Smooth muscle cell (in vitro differentiated cells): ENCODE data around the gene JAKMIP1. TPM values are rescaled to one million over a fixed set of nuclear protein-coding genes. Genes with fewer than 3 reads are reported as not detected.

Experiments used
- DNase-seq: peaks from one replicate; lab custom pipeline; 2025; ENCODE audit not compliant: unreplicated experiment; lab: John Stamatoyannopoulos, UW
- H2AFZ ChIP-seq: fragments of 200-600 bp; sonication (generic); 2 replicates; pipeline ENCODE4 v1.6.0; 2016; ENCODE audit warnings: antibody characterized with exemption, low read depth, mild to moderate bottlenecking
- H3F3A ChIP-seq: fragments of 200-600 bp; sonication (generic); 2 replicates; pipeline ENCODE4 v1.6.0; 2017; ENCODE audit warnings: antibody characterized with exemption, low read depth
- H3K27ac ChIP-seq: fragments of 200-600 bp; sonication (generic); 2 replicates; pipeline ENCODE4 v1.5.1; 2016; ENCODE audit warnings: low read depth, mild to moderate bottlenecking
- H3K27me3 ChIP-seq: fragments of 200-600 bp; sonication (generic); 2 replicates; pipeline ENCODE4 v1.6.1; 2016; ENCODE audit warnings: low read depth, mild to moderate bottlenecking
- H3K36me3 ChIP-seq: fragments of 200-600 bp; sonication (generic); 2 replicates; pipeline ENCODE4 v1.5.1; 2016; ENCODE audit warnings: low read depth
- H3K4me1 ChIP-seq: fragments of 200-600 bp; sonication (generic); 2 replicates; pipeline ENCODE4 v1.5.1; 2016; ENCODE audit warnings: low read depth
- H3K4me2 ChIP-seq: fragments of 200-600 bp; sonication (generic); 2 replicates; pipeline ENCODE4 v1.6.0; 2016; ENCODE audit warnings: mild to moderate bottlenecking
- H3K4me3 ChIP-seq: fragments of 200-600 bp; sonication (generic); 2 replicates; pipeline ENCODE4 v1.5.1; 2016; ENCODE audit warnings: mild to moderate bottlenecking
- H3K79me2 ChIP-seq: fragments of 200-600 bp; sonication (generic); 2 replicates; pipeline ENCODE4 v1.6.0; 2016; ENCODE audit warnings: low read depth, mild to moderate bottlenecking
- H3K9ac ChIP-seq: fragments of 200-600 bp; sonication (generic); 2 replicates; pipeline ENCODE4 v1.6.0; 2016; ENCODE audit warnings: low read depth
- H3K9me3 ChIP-seq: fragments of 200-600 bp; sonication (generic); replicated peaks from 2 replicates; pipeline ENCODE4 v1.5.1; 2016; ENCODE audit warnings: low read depth
- H4K20me1 ChIP-seq: fragments of 200-600 bp; sonication (generic); 2 replicates; pipeline ENCODE4 v1.6.0; 2016; ENCODE audit warnings: low read depth
- WGBS: methylation state at CpG from one replicate; pipeline ENCODE4 v1.1.7; 2016; ENCODE audit warnings: low lambda C conversion rate; 5-methylcytosine and 5-hydroxymethylcytosine counted together
- polyA plus RNA-seq: library from polyadenylated mRNA; unstranded; fragments of >200 nt; fragmentation: Nextera tagmentation; extraction: Ambion mirVana; gene quantifications from 2 replicates; pipeline ENCODE4 v1.2.1, GENCODE V29; 2016
- total RNA-seq: library from RNA; depleted of rRNA; stranded (reverse); fragments of >200 nt; gene quantifications from 2 replicates; pipeline ENCODE4 v1.2.3, GENCODE V29; 2014
- TF ChIP-seq, protein P1 (sequence below): fragments of 200-600 bp; sonication (generic); IDR thresholded peaks from 2 replicates; pipeline ENCODE4 v1.5.1; 2017; ENCODE audit warnings: borderline replicate concordance, mild to moderate bottlenecking, antibody characterized with exemption; ENCODE audit not compliant: insufficient read depth, poor library complexity, severe bottlenecking

The JAKMIP1 gene
- total and polyA plus RNA-seq, 2 experiments from 2014 or later, result 0.64 TPM; not detected in 1

DNA sequence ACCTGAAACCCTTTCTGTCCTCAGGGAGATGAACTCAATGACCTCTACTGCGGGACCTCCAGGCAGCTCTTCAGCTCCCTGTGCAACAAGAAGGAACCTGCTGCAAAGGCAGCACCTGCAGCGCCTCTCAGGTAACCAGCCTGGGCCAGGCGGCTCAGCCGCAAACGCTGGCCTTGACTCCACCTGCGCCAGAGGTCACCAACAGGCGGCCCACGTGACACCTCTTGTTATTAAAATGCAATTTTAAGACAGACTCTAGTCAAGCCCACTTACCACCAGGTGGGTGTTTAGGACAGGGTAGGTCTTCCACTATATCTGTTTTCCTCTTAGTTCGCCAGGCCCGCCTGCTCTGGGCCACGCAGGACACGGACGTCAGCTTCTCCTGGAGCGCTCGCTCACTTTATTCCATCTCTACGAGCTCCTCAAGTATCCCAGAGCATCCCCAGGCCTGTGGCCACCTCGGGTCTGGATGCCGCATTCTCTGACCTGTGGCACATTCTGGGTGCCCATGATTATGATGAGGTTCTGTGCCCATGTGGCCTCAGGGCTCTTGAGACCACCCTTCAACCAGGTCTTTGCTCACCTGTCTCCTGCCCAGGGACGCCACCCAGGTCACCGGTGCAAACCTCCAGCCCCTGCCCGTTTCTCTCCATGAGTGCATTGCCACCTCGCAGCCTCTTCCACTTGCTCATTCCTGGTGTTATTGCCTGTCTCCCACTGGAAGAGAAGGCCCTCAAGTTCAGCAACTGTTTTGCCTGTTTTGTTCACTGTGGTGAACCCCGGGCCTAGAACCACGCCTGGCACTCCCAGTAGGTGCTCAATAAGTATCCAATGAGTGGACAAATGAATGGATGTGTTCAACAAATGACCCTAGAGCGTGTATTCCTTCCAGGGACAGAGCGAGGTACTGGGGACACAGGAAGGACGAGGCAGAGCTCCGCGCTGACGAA lies 32.8 kb upstream of the JAKMIP1 start:
- Histone ChIP-seq H3K4me3 (no peak overlapping the region), H3K27ac (no peak overlapping the region), H4K20me1 (no peaks in the 10 kb centered on the region), H3K9ac (no peak overlapping the region), H2AFZ (no peak overlapping the region), H3K36me3 (no peaks in the 10 kb centered on the region), H3F3A (no peaks in the 10 kb centered on the region), H3K79me2 (no peaks in the 10 kb centered on the region), H3K27me3 (no peaks in the 10 kb centered on the region), H3K4me2 (no peak overlapping the region), H3K9me3 (no peaks in the 10 kb centered on the region), H3K4me1 (no peaks in the 10 kb centered on the region)
- 91% methylated on average over 30 of the region's 30 CpGs for WGBS
- TF ChIP-seq, protein P1, sequence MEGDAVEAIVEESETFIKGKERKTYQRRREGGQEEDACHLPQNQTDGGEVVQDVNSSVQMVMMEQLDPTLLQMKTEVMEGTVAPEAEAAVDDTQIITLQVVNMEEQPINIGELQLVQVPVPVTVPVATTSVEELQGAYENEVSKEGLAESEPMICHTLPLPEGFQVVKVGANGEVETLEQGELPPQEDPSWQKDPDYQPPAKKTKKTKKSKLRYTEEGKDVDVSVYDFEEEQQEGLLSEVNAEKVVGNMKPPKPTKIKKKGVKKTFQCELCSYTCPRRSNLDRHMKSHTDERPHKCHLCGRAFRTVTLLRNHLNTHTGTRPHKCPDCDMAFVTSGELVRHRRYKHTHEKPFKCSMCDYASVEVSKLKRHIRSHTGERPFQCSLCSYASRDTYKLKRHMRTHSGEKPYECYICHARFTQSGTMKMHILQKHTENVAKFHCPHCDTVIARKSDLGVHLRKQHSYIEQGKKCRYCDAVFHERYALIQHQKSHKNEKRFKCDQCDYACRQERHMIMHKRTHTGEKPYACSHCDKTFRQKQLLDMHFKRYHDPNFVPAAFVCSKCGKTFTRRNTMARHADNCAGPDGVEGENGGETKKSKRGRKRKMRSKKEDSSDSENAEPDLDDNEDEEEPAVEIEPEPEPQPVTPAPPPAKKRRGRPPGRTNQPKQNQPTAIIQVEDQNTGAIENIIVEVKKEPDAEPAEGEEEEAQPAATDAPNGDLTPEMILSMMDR, result no peak
- no peak for DNase-seq

DNA sequence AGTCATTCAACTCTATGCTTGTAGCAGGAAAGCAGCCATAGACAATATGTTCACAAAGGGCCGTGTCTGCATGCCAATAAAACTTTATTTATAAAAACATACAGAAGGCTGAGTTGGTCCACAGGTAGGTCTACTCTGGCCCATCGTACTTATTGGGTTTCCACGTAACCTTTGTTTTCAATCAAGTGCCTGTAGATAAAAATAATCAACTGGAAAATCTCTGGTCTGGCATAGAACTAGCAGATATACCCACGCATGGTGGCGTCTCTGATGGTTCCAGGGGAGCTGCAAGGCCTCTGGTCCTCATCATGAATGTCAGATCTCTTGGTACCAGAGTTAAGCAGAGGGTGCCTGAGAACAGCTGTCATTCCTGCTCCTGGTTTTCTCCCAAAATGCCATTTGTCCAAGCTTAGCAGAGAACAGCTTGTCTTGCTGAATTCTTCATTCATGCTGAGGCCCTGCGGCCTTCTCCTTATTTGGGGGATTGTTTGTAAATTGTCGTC lies 31.4 kb upstream of the JAKMIP1 start:
- H3K4me2 ChIP-seq, result no peak overlapping the region
- TF ChIP-seq, protein P1, result no peak
- H3K4me3 ChIP-seq, result no peak overlapping the region
- no peaks in the 10 kb centered on the region for H4K20me1 ChIP-seq
- no peaks in the 10 kb centered on the region for H3F3A ChIP-seq
- no peaks in the 10 kb centered on the region for H3K27me3 ChIP-seq
- no peaks in the 10 kb centered on the region for H3K36me3 ChIP-seq
- no peaks in the 10 kb centered on the region for H3K4me1 ChIP-seq
- H2AFZ ChIP-seq, result no peak overlapping the region
- H3K9me3 ChIP-seq, result no peaks in the 10 kb centered on the region
- H3K9ac ChIP-seq, result no peak overlapping the region
- no peak overlapping the region for H3K27ac ChIP-seq
- WGBS, result 83% methylated on average over 7 of the region's 7 CpGs
- H3K79me2 ChIP-seq, result no peaks in the 10 kb centered on the region
- DNase-seq, result no peak

DNA sequence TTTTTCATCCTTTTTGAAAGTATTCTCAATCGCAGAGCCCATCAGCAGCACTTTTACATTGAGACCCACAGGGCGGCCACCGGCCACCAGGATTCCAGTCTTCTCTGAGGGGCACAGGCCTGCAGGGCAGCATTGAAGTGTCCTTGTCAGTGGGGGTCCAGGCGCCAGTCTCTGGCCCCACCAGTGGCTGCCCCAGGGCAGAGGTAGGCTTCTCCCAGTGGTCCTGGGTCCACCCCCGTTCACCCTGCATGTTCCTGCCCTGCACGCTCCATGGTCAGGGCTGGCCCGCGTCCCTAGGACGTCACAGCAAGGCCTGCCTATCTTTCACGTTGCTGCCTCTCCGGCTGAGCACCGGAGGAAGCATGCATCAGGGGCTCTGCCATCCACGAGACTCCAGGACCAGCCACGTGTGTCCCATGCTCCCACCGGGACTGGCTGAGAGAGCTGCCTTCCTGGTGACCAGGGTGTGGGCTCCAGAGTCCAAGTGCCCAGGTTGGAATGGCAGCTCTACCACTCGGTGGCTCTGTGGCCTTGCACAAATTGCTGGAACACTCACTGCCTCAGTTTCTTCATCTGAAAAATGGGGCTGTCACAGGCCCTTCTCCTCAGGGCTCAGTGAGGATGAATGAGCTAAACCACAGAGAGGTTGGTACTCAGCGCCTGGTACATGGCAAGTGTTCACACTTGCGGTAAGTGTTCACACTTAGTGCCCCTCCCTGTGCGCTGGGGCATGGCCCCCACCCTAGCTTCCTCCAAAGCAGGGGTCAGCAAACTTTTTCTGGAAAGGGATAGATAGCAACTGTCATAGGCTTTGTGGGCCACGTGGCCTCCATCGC lies 30.7 kb upstream of the JAKMIP1 start:
- Histone ChIP-seq H3F3A (no peaks in the 10 kb centered on the region), H3K9ac (no peak overlapping the region), H3K27ac (no peak overlapping the region), H2AFZ (no peak overlapping the region), H3K4me2 (no peak overlapping the region), H3K4me3 (no peak overlapping the region), H3K79me2 (no peaks in the 10 kb centered on the region), H3K27me3 (no peaks in the 10 kb centered on the region), H3K9me3 (no peaks in the 10 kb centered on the region), H4K20me1 (no peaks in the 10 kb centered on the region), H3K36me3 (no peaks in the 10 kb centered on the region), H3K4me1 (no peaks in the 10 kb centered on the region)
- TF ChIP-seq, protein P1, result no peak
- no peak for DNase-seq
- 93% methylated on average over 21 of the region's 21 CpGs for WGBS
